BJ (cell line): ENCODE data around the gene UBE2C. TPM values are rescaled to one million over a fixed set of nuclear protein-coding genes. Genes with fewer than 3 reads are reported as not detected.

Source experiments
- CTCF ChIA-PET: fragments of 350-600 bp; formaldehyde crosslinking; extraction: SDS; loops from one replicate; lab custom pipeline; 2021; ENCODE audit warnings: antibody characterized with exemption, inconsistent platforms; lab: Yijun Ruan, JAX
- POLR2A ChIA-PET: fragments of 300-600 bp; sonication (Branson Sonifier 250); formaldehyde crosslinking; extraction: SDS; loops from one replicate; lab custom pipeline; 2021; ENCODE audit warnings: antibody characterized with exemption; lab: Charles Lee
- DNase-seq: peaks from one replicate; pipeline ENCODE4 v3.0.0-alpha.2; 2011; ENCODE audit warnings: low read depth
- H3K27me3 ChIP-seq: 2 replicates; pipeline ENCODE4 v1.6.0; 2011; ENCODE audit warnings: low read length; ENCODE audit not compliant: control insufficient read depth, insufficient read depth
- H3K36me3 ChIP-seq: 2 replicates; pipeline ENCODE4 v1.5.1; 2011; ENCODE audit warnings: low read length; ENCODE audit not compliant: control insufficient read depth, insufficient read depth
- H3K4me3 ChIP-seq: 2 replicates; pipeline ENCODE4 v1.5.1; 2011; ENCODE audit warnings: low read depth, mild to moderate bottlenecking, control low read depth, low read length
- CTCF ChIP-seq: IDR thresholded peaks from 2 replicates; pipeline ENCODE4 v1.5.1; 2011; ENCODE audit warnings: low read depth, mild to moderate bottlenecking, control low read depth, inconsistent platforms, low read length, moderate library complexity; ENCODE audit not compliant: insufficient read depth
- polyA plus RNA-seq: library from polyadenylated mRNA; depleted of rRNA; stranded (reverse); fragments of >200 nt; gene quantifications from 2 replicates; pipeline ENCODE4 v1.2.3, GENCODE V29; 2011; rRNA removed
- small RNA-seq: library from RNA; depleted of rRNA; stranded (forward); fragments of <200 nt; gene quantifications from one replicate; pipeline ENCODE3, GENCODE V24; 2012; ENCODE audit warnings: low replicate concordance, low read depth; ENCODE audit not compliant: insufficient read length

UBE2C gene
- polyA plus RNA-seq, 1 experiment = 90.8 TPM

- no peak overlapping the region for H3K4me3 ChIP-seq
- no peak for DNase-seq
- no peak for TF ChIP-seq CTCF
- ChIA-PET POLR2A (no interaction called here), CTCF (interaction anchor here (0.6 to 1.4 kb wide), 3 partner anchors 8 to 89 kb away, joined by 3 to 4 read pairs (median 3); no protein-coding TSS in a partner anchor)
- no peaks in the 10 kb centered on the region for H3K27me3 ChIP-seq
- no peaks in the 10 kb centered on the region for H3K36me3 ChIP-seq
Measured at GRCh38 chr20:45863543-45864470, 51.4 kb downstream of the UBE2C start.

- H3K36me3 ChIP-seq = no peaks in the 10 kb centered on the region
- CTCF ChIA-PET = interaction anchor here (0.6 kb wide), 1 partner anchor 29 kb away, joined by 3 read pairs; no protein-coding TSS in a partner anchor
- POLR2A ChIA-PET = no interaction called here
- no peak for TF ChIP-seq CTCF
- H3K4me3 ChIP-seq = no peak overlapping the region
- no peaks in the 10 kb centered on the region for H3K27me3 ChIP-seq
- no peak for DNase-seq
Measured at GRCh38 chr20:45866454-45866853, 54.0 kb downstream of the UBE2C start.

Small RNA genes within 50 kb of the gene (small RNA-seq; reads per million reads assigned to genes)
- not detected for gene RNU6ATAC38P

Other genes with a start within 250 kb of the UBE2C start
- not detected in 2 replicates for gene WFDC8, start 233.4 kb upstream of the UBE2C start, polyA plus RNA-seq
- gene WFDC10A, start 182.9 kb upstream of the UBE2C start, polyA plus RNA-seq = not detected in 2 replicates
- not detected in 2 replicates for gene WFDC9, start 181.4 kb upstream of the UBE2C start, polyA plus RNA-seq
- gene WFDC11, start 142.4 kb upstream of the UBE2C start, polyA plus RNA-seq = not detected in 2 replicates
- gene WFDC13, start 110.6 kb upstream of the UBE2C start, polyA plus RNA-seq = not detected in 2 replicates
- not detected in 2 replicates for gene WFDC10B, start 107.6 kb upstream of the UBE2C start, polyA plus RNA-seq
- not detected in 2 replicates for gene SPINT4, start 90.3 kb upstream of the UBE2C start, polyA plus RNA-seq
- 0.71 and 0.78 TPM in 2 replicates for gene WFDC3, start 20.8 kb upstream of the UBE2C start, polyA plus RNA-seq
- gene DNTTIP1, start 20.7 kb upstream of the UBE2C start, polyA plus RNA-seq = 35.6 and 44.8 TPM in 2 replicates
- gene TNNC2, start 14.7 kb downstream of the UBE2C start, polyA plus RNA-seq = 0.60 and 0.81 TPM in 2 replicates
- gene SNX21, start 21.2 kb downstream of the UBE2C start, polyA plus RNA-seq = 13.6 and 17.8 TPM in 2 replicates
- 34.3 and 49.9 TPM in 2 replicates for gene ACOT8, start 44.7 kb downstream of the UBE2C start, polyA plus RNA-seq
- 3.7 and 4.5 TPM in 2 replicates for gene ZSWIM3, start 45.0 kb downstream of the UBE2C start, polyA plus RNA-seq
- gene ZSWIM1, start 68.6 kb downstream of the UBE2C start, polyA plus RNA-seq = 4.9 and 6.0 TPM in 2 replicates
- 0.59 and 0.66 TPM in 2 replicates for gene SPATA25, start 75.0 kb downstream of the UBE2C start, polyA plus RNA-seq
- gene NEURL2, start 78.6 kb downstream of the UBE2C start, polyA plus RNA-seq = 2.1 and 4.3 TPM in 2 replicates
- 286 and 408 TPM in 2 replicates for gene CTSA, start 78.7 kb downstream of the UBE2C start, polyA plus RNA-seq
- 11.3 and 22.0 TPM in 2 replicates for gene PLTP, start 99.5 kb downstream of the UBE2C start, polyA plus RNA-seq
- gene PCIF1, start 122.0 kb downstream of the UBE2C start, polyA plus RNA-seq = 12.7 and 20.9 TPM in 2 replicates
- 4.5 and 9.9 TPM in 2 replicates for gene ZNF335, start 159.6 kb downstream of the UBE2C start, polyA plus RNA-seq
- not detected in 2 replicates for gene MMP9, start 196.3 kb downstream of the UBE2C start, polyA plus RNA-seq
- 0.61 and 0.70 TPM in 2 replicates for gene SLC12A5, start 216.6 kb downstream of the UBE2C start, polyA plus RNA-seq